Mesenchymal stem cell (in vitro differentiated cells and primary cell): ENCODE measurements around the gene ZNF316.

ENCODE experiments used
- DNase-seq: peaks from one replicate; pipeline ENCODE4 v3.0.0-alpha.2; 2013
- H2AFZ ChIP-seq: one replicate; pipeline ENCODE4 v1.6.1; 2013; ENCODE audit warnings: low read depth, mild to moderate bottlenecking, control low read depth, inconsistent platforms, low read length, moderate library complexity
- H2AK5ac ChIP-seq: 2 replicates; pipeline ENCODE4 v1.6.1; 2013; ENCODE audit warnings: low read length, moderate library complexity, mild to moderate bottlenecking, inconsistent platforms; ENCODE audit not compliant: severe bottlenecking
- H2BK120ac ChIP-seq: one replicate; pipeline ENCODE4 v1.6.1; 2013; ENCODE audit warnings: low read depth, mild to moderate bottlenecking, inconsistent platforms, low read length, moderate library complexity
- H2BK12ac ChIP-seq, 2 experiments: one replicate each; pipeline ENCODE4 v1.6.1; 2013; ENCODE audit warnings: inconsistent platforms in 2 of 2, low read length in 2 of 2, mild to moderate bottlenecking in 2 of 2, moderate library complexity in 2 of 2, control low read depth in 1 of 2
- H2BK15ac ChIP-seq: one replicate; pipeline ENCODE4 v1.6.1; 2013; ENCODE audit warnings: mild to moderate bottlenecking, low read depth, inconsistent platforms; ENCODE audit not compliant: poor library complexity, severe bottlenecking
- H2BK5ac ChIP-seq: 2 replicates; pipeline ENCODE4 v1.6.1; 2013; ENCODE audit warnings: low read depth, mild to moderate bottlenecking, low read length, control low read depth, inconsistent platforms; ENCODE audit not compliant: poor library complexity, severe bottlenecking
- H3K14ac ChIP-seq, 2 experiments: one replicate each; pipeline ENCODE4 v1.6.1; 2013; ENCODE audit warnings: inconsistent platforms in 2 of 2, low read length in 2 of 2, control low read depth in 1 of 2, mild to moderate bottlenecking in 1 of 2, moderate library complexity in 1 of 2
- H3K18ac ChIP-seq, 2 experiments: one replicate each; pipeline ENCODE4 v1.6.1; 2013; ENCODE audit warnings: inconsistent platforms in 2 of 2, low read length in 2 of 2, control low read depth in 1 of 2, low read depth in 1 of 2, mild to moderate bottlenecking in 1 of 2
- H3K23ac ChIP-seq, 2 experiments: one replicate each; pipeline ENCODE4 v1.6.1; 2013; ENCODE audit warnings: inconsistent platforms in 2 of 2, low read length in 2 of 2, mild to moderate bottlenecking in 2 of 2, moderate library complexity in 2 of 2, control low read depth in 1 of 2
- H3K27ac ChIP-seq: 2 replicates; pipeline ENCODE4 v1.5.1; 2013; ENCODE audit warnings: mild to moderate bottlenecking, moderate library complexity, low read length, control low read depth, inconsistent platforms; ENCODE audit not compliant: poor library complexity, severe bottlenecking
- H3K27me3 ChIP-seq, 2 experiments: 2 replicates each; pipeline versions ENCODE4 v1.6.1 to v1.7.0; 2013; ENCODE audit warnings: low read length in 2 of 2, mild to moderate bottlenecking in 2 of 2, moderate library complexity in 2 of 2, control low read depth in 1 of 2, inconsistent platforms in 1 of 2; ENCODE audit not compliant: control insufficient read depth in 1 of 2, insufficient read depth in 1 of 2
- H3K36me3 ChIP-seq, 2 experiments: 2 replicates each; pipeline versions ENCODE4 v1.6.1 to v1.7.0; 2013; ENCODE audit warnings: low read length in 2 of 2, control low read depth in 1 of 2, inconsistent platforms in 1 of 2, low read depth in 1 of 2, mild to moderate bottlenecking in 1 of 2; ENCODE audit not compliant: insufficient read depth in 2 of 2, control insufficient read depth in 1 of 2
- H3K4ac ChIP-seq, 2 experiments: one replicate each; pipeline ENCODE4 v1.6.1; 2013; ENCODE audit warnings: inconsistent platforms in 2 of 2, low read length in 2 of 2, mild to moderate bottlenecking in 2 of 2, moderate library complexity in 2 of 2, control low read depth in 1 of 2, low read depth in 1 of 2
- H3K4me1 ChIP-seq: 2 replicates; pipeline ENCODE4 v1.6.1; 2013; ENCODE audit warnings: low read depth, low read length, control low read depth; ENCODE audit not compliant: control insufficient read depth, insufficient read depth
- H3K4me2 ChIP-seq: 2 replicates; pipeline ENCODE4 v1.6.1; 2013; ENCODE audit warnings: low read length, mild to moderate bottlenecking, inconsistent platforms; ENCODE audit not compliant: poor library complexity, severe bottlenecking
- H3K4me3 ChIP-seq, 2 experiments: 2 replicates each; pipeline versions ENCODE4 v1.5.1 to v1.7.0; 2013; ENCODE audit warnings: low read length in 2 of 2, mild to moderate bottlenecking in 2 of 2, control low read depth in 1 of 2, low read depth in 1 of 2; ENCODE audit not compliant: insufficient read depth in 1 of 2
- H3K79me1 ChIP-seq: replicated peaks from 2 replicates; pipeline ENCODE4 v1.6.1; 2013; ENCODE audit warnings: mild to moderate bottlenecking, control low read depth, low read length, inconsistent platforms; ENCODE audit not compliant: poor library complexity, severe bottlenecking
- H3K9ac ChIP-seq: 2 replicates; pipeline ENCODE4 v1.7.0; 2013; ENCODE audit warnings: mild to moderate bottlenecking, low read length, moderate library complexity
- H3K9me3 ChIP-seq: 2 replicates; pipeline ENCODE4 v1.7.0; 2013; ENCODE audit warnings: mild to moderate bottlenecking, low read length; ENCODE audit not compliant: control insufficient read depth
- H4K8ac ChIP-seq: one replicate; pipeline ENCODE4 v1.6.1; 2013; ENCODE audit warnings: inconsistent platforms, mild to moderate bottlenecking, low read length, moderate library complexity
- H4K91ac ChIP-seq: one replicate; pipeline ENCODE4 v1.6.1; 2013; ENCODE audit warnings: mild to moderate bottlenecking, low read length, inconsistent platforms
- WGBS: methylation state at CpG from one replicate; pipeline ENCODE4 v1.1.7; 2013; ENCODE audit warnings: mixed read lengths; 5-methylcytosine and 5-hydroxymethylcytosine counted together

ZNF316 gene

GRCh38 chr7:6650086-6650485, 13.0 kb downstream of the ZNF316 start:
- DNase-seq = no peak
- Histone ChIP-seq H3K36me3 (peaks cover 73 to 97% of the 10 kb centered on the region in 2 experiments), H2AFZ (no peak overlapping the region), H4K8ac (no peak overlapping the region), H3K14ac (no peak overlapping the region), H2BK5ac (no peak overlapping the region), H3K18ac (no peak overlapping the region), H3K9ac (no peak overlapping the region), H2BK12ac (no peak overlapping the region), H2BK15ac (no peak overlapping the region), H3K4ac (no peak overlapping the region), H3K4me2 (no peak overlapping the region), H2AK5ac (no peak overlapping the region), H3K79me1 (peaks cover 64% of the 10 kb centered on the region), H3K9me3 (peaks cover 2% of the 10 kb centered on the region), H2BK120ac (no peak overlapping the region), H3K4me3 (no peak overlapping the region), H4K91ac (no peak overlapping the region), H3K27ac (no peak overlapping the region), H3K23ac (no peak overlapping the region), H3K27me3 (no peaks in the 10 kb centered on the region), H3K4me1 (no peaks in the 10 kb centered on the region)
- 98% methylated on average over 10 of the region's 10 CpGs for WGBS

- no peak overlapping the region for H3K4me2 ChIP-seq
- WGBS = 97% methylated on average over 12 of the region's 12 CpGs
- H3K9ac ChIP-seq = no peak overlapping the region
- H3K36me3 ChIP-seq = peaks cover 77 to 99% of the 10 kb centered on the region in 2 experiments
- no peak overlapping the region for H3K14ac ChIP-seq
- no peak overlapping the region for H2AFZ ChIP-seq
- DNase-seq = no peak
- no peak overlapping the region for H3K18ac ChIP-seq
- H3K4me1 ChIP-seq = no peaks in the 10 kb centered on the region
- H2BK12ac ChIP-seq = no peak overlapping the region
- H4K91ac ChIP-seq = no peak overlapping the region
- H4K8ac ChIP-seq = no peak overlapping the region
- peaks cover 67% of the 10 kb centered on the region for H3K79me1 ChIP-seq
- H3K9me3 ChIP-seq = peaks cover 6% of the 10 kb centered on the region
- H3K4me3 ChIP-seq = no peak overlapping the region
- H3K27ac ChIP-seq = no peak overlapping the region
- no peaks in the 10 kb centered on the region for H3K27me3 ChIP-seq
- H3K4ac ChIP-seq = no peak overlapping the region
- no peak overlapping the region for H2BK5ac ChIP-seq
- no peak overlapping the region for H2AK5ac ChIP-seq
- H3K23ac ChIP-seq = no peak overlapping the region
- no peak overlapping the region for H2BK120ac ChIP-seq
- no peak overlapping the region for H2BK15ac ChIP-seq
These were observed 13.4 kb downstream of the ZNF316 start for GRCh38 chr7:6650521-6651011.

DNA sequence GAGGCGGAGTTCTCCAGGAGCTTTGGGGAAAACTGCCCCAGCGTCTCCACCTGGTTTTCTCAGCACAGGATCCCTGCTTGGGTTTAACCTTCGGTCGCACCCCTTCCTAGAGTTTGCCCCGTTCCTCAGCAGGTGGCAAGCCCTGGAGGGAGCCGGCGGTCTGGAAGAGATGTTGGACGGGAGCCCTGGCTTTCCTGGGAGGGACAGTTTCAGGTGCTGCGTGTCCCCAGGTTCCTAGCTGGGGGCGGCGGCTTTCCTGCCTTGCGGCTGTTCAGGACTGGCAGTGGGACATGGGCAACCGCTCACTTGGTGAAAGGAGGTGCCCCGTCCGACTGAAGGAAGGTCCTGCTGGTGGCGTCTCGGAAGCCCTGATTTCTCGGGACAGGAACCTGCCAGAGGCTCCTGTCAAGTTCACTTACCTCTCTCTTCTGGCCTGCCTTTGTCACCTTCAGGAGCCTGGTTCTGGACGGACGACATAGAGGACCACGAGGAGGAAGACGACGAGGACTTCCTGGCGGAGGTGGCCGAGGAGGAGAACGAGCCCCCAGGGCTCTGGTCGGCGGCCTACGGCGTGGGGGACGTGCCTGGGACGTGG, 14.8 kb downstream of the ZNF316 start:
- H3K9me3 ChIP-seq = peaks cover 9% of the 10 kb centered on the region
- H2BK12ac ChIP-seq = no peak overlapping the region
- no peak overlapping the region for H3K4me3 ChIP-seq
- DNase-seq = no peak
- H4K8ac ChIP-seq = no peak overlapping the region
- H3K4me2 ChIP-seq = no peak overlapping the region
- no peaks in the 10 kb centered on the region for H3K4me1 ChIP-seq
- no peak overlapping the region for H3K4ac ChIP-seq
- H3K27ac ChIP-seq = no peak overlapping the region
- H3K79me1 ChIP-seq = peaks cover 66% of the 10 kb centered on the region
- H4K91ac ChIP-seq = no peak overlapping the region
- H2AK5ac ChIP-seq = no peak overlapping the region
- no peak overlapping the region for H3K18ac ChIP-seq
- no peaks in the 10 kb centered on the region for H3K27me3 ChIP-seq
- H2BK120ac ChIP-seq = no peak overlapping the region
- no peak overlapping the region for H3K23ac ChIP-seq
- H2BK5ac ChIP-seq = no peak overlapping the region
- H3K9ac ChIP-seq = no peak overlapping the region
- whole genome bisulfite sequencing = 99% methylated on average over 29 of the region's 32 CpGs
- H3K36me3 ChIP-seq = peaks cover 70 to 99% of the 10 kb centered on the region in 2 experiments
- H2AFZ ChIP-seq = no peak overlapping the region
- no peak overlapping the region for H3K14ac ChIP-seq
- no peak overlapping the region for H2BK15ac ChIP-seq

DNA sequence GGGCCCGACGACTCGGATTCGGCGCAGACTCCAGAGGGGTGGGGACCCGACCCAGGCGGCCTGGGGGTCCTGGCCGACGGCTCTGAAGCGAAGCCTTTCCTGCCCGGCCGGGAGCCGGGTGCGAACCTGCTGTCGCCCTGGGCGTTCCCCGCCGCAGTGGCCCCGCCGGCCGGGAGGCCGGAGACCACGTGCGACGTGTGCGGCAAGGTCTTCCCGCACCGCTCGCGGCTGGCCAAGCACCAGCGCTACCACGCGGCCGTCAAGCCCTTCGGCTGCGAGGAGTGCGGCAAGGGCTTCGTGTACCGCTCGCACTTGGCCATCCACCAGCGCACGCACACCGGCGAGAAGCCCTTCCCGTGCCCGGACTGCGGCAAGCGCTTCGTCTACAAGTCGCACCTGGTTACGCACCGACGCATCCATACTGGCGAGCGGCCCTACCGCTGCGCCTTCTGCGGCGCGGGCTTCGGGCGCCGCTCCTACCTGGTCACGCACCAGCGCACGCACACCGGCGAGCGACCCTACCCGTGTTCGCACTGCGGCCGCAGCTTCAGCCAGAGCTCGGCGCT, 15.4 kb downstream of the ZNF316 start:
- Histone ChIP-seq H4K91ac (peak overlapping the region; percentile 8), H3K4ac (no peak overlapping the region), H2AFZ (no peak overlapping the region), H3K9me3 (peaks cover 9% of the 10 kb centered on the region), H3K14ac (no peak overlapping the region), H3K18ac (no peak overlapping the region), H2BK5ac (no peak overlapping the region), H2BK15ac (no peak overlapping the region), H3K4me3 (peak overlapping the region in 1 of 2 experiments; percentile 23), H2AK5ac (no peak overlapping the region), H3K27ac (no peak overlapping the region), H3K4me1 (no peaks in the 10 kb centered on the region), H2BK12ac (no peak overlapping the region), H3K4me2 (no peak overlapping the region), H3K79me1 (peaks cover 61% of the 10 kb centered on the region), H3K23ac (no peak overlapping the region), H3K27me3 (no peaks in the 10 kb centered on the region), H4K8ac (no peak overlapping the region), H3K36me3 (peaks cover 65 to 93% of the 10 kb centered on the region in 2 experiments), H2BK120ac (no peak overlapping the region), H3K9ac (no peak overlapping the region)
- DNase-seq = no peak
- WGBS = over 99% methylated on average over 69 of the region's 75 CpGs
